GM18508 (cell line): ENCODE results near the gene C9orf85.

Experiments
- ATAC-seq: cut with Tn5 transposase; IDR thresholded peaks from one replicate; pipeline ENCODE4 v1.9.1; 2021; ENCODE audit warnings: moderate number of reproducible peaks; ENCODE audit not compliant: insufficient read depth, unreplicated experiment

Gene C9orf85

GRCh38 chr9:71901695-71902597 is 9.5 kb upstream of the C9orf85 start:
- no peak for ATAC-seq

DNA sequence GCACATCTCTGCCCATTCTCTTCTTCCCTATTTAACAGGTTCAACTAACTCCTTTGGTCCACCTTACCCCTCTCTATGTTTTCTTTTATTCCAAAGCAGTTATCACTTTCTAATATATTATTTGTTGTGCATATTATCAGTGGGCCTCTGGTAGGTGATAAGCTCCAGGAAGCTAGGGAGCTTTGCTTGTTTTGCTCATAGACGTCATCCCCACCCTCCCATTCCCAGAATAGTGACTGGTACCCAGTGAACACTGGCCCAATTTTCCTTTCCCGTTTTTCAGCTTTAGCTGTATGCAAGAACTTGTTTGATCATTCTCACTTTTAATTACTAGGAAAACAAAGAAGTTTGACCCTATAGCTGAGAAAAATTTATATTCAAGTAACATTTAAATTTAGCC is 7.4 kb upstream of the C9orf85 start:
- no peak for ATAC-seq

GRCh38 chr9:71908825-71909224 is 2.6 kb upstream of the C9orf85 start:
- ATAC-seq: no peak

- no peak for ATAC-seq
Measured at GRCh38 chr9:71909887-71910649, 1.4 kb upstream of the C9orf85 start.

DNA sequence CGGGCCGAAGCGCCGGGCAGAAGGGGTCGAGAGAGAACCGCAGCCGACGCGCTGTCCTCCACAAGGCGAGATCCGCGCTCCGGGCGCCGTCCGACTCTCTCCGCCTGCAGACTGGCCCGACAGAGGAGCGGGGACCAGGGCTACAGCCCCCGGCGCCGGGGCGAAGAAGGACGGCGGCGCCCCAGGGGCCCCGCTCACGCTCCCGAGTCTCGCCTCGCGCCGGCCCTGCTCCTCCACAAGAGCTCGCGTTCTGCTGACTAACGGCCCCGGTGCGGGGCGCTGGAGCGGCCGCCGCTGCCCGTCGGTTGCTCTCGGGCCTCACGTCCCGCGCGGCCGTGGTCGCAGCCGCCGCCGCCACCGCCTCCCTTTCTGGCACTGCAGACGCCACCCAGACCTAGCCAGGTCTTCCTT is 784 bp upstream of the C9orf85 start:
- peak; percentile 4 for ATAC-seq

- no peak for ATAC-seq
Measured at GRCh38 chr9:71911908-71912335, 483 bp downstream of the C9orf85 start.

DNA sequence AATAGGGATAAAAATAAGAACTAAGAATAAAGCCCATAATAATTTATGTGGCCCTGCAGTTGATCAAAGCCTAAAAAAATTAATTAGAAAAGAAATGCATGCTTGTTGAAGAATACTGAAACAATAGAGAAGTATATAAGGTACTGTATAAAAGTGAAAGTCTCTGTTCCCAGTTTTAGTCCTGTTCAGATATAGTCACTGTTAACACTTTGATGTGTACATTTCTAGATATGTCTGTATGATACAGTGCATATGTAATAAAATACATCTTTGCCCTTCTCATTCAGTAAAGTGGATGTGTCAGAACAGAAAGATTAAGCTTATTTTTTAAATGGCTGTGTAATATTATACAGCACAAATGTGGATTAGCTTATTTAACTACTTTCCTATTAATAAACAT is 4.1 kb downstream of the C9orf85 start:
- ATAC-seq: no peak

GRCh38 chr9:71916834-71917534 is 5.5 kb downstream of the C9orf85 start:
- ATAC-seq: peak; percentile 47

DNA sequence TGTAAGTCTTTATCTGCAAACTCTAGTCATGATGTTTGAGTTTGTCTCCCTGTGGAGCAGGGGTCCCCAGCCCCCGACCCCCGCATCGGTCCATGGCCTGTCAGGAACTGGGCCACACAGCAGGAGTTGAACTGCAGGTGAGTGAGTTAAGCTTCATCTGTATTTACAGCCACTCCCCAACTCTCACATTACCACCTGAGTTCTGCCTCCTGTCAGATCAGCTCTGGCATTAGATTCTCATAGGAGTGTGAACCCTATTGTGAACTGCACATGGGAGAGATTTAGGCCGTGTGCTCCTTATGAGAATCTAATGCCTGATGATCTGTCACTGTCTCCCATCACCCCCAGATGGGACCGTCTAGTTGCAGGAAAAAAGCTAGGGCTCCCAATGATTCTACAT is 7.0 kb downstream of the C9orf85 start:
- ATAC-seq: no peak

DNA sequence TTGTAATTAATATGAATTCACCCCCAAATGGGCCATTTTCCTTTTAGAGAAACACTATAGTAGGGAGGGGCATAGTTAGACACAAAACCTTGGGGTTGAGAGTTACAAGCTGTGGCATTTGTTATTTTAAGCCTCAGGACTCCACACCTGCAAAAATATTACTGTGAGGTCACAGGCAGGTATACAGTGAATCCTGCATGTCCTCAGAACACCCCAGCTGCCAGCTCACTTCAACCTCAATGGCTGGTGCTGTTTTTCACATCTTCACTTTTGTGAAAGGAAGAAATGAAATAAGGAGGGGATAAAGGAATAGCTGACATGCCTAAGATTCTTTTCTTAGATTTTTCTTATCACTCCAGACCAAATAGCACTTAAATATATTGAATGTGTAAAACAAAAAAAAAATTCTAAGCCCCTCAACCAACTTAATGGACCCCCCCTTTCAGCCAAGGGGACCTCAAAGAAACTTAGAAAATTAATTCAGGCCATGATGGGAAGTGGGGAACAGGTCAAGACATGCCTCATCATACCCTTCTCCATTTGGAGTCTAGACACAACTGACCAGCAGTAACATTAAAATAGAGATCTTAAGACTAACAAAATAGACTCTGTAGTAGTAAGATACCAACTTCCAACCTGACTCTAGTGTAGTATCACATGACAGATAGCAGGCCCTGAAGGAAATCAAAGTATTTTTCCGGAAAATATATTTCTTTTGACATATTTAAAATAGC is 9.2 kb downstream of the C9orf85 start:
- ATAC-seq: no peak

DNA sequence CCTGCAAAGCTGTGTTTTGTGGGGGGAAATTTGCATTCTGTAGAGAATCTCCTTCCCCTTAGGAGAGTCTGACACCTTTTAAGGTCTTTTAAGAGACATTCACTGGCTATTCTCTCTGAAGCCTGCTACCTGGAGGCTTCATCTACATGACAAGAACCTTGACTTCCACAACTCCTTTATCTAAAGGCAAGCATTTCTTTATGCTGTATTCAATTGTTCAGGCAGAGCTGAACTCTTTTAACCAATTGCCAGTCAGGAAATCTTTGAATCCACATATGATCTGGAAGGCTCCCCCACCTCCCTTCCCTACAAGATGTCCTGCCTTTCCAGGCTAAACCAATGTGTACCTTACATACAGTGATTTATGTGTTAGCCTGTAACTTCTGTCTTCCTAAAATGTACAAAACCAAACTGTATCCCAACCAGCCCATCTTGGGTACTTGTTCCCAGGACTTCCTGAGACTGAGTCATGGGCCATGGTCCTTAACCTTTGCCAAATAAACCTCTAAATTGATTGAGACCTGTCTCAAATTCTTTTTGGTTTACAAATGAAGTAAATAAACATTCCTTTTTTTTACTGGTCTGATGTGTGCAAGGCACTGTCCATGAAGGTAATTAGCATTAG is 9.9 kb downstream of the C9orf85 start:
- no peak for ATAC-seq

DNA sequence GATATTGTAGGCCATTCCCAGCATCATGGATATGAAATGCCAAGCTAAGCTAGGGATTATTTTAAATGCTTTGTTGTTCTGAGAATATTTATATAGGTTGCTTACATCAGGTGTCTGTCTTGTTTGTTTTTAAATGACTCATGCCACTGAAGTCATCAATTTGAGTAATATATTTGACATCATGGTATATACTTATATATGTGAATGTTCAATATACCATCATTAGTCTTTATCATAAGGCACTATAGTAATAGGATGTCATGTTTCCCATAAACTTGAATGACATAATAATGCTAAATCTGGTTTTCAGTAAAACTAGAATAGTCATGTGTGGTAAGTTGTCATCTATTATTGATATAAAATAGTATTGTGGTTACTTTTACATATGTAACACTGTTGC is 13.1 kb downstream of the C9orf85 start:
- no peak for ATAC-seq

GRCh38 chr9:71925834-71926233 is 14.4 kb downstream of the C9orf85 start:
- no peak for ATAC-seq

GRCh38 chr9:71928376-71928775 is 16.9 kb downstream of the C9orf85 start:
- ATAC-seq: no peak

DNA sequence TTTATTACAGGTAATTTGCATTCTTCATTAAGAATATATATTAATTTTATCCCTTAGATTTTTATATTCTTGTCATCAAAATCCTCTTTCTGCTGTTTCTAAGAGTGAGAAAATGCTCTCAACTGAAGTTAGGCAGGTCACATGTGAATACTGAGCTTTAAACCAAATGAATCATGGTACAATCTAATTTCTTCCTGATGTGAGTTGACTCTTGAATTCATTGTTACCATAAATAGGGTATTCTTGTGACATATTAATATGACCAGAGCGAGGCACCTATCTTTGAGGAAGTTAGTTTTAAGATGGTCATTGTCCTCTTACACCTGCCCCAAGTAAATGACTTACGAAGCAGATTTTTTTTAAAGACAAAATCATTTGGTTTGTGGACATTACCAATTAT is 17.4 kb downstream of the C9orf85 start:
- ATAC-seq: no peak

DNA sequence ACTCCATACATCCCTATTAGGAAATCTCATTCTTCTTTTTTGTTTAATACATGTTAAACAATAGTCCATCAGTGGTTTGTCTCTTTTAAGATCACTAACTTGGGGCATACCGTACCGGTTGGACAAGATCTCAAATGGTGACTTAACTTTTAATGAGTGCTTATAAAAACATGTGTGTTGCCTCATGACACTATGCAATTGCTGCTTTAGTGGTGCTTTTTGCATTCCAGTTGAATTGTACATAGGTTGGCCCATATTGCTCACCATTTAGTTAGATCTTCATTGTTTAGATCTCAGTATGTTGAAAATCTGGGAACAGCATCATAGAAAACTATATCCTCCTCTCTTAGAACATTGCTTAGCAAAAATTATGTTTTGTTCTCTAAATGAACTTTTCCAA is 17.8 kb downstream of the C9orf85 start:
- ATAC-seq: no peak

DNA sequence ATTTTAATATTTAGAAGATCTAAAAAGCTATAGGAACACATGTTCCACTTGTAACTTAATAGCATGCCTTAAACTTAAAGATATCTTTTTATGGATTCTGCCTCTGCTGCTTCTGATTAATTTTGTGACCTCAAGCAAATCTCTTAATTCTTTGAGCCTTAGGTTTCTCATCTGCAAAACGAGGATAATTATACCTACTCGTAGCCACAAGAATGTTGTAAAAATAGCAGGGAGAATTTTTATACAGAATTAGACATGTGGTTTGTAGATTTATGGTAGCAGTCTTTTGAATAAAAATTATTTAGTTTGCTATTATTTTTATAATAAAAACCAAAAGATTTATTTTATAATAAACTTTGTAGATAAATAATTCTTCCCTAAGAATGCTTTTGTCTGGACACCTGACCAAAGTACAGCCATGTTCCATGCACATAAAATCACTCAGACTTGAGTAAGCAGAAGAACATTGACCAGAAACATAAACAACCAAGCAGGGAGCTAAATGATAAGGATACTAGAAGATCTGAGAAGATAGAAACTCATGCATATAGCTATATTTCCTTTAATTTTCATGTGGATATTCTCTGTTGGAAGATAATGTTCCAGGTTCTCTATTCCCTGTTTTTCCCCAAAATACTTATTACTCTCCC is 18.5 kb downstream of the C9orf85 start:
- no peak for ATAC-seq

DNA sequence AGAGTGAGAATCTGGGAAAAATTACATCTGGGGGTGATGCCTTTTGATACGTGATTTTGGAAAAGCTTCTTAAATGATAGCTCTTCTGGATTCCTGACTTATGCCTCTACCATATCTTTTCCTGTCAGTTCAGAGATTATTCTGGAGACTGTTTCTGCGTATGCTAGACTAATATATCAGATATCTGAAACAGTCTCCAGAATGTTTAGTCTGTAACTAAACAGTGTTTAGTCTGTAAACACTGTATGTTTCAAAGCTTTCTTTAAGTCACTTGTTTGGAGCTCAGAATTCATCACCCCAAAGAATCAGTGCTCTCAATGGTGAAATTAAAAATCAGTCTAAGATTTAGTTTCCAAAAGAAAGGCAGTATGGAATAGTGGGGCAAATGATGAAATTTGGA is 19.7 kb downstream of the C9orf85 start:
- no peak for ATAC-seq

- ATAC-seq: no peak
Measured at GRCh38 chr9:71936066-71936465, 24.6 kb downstream of the C9orf85 start.
